Neural progenitor cell (in vitro differentiated cells): Measurements from ENCODE around the gene MIGA1.

Source experiments
- EZH2phosphoT487 ChIP-seq: fragments of 200-600 bp; sonication (generic); IDR thresholded peaks from 2 replicates; pipeline ENCODE4 v1.6.1; 2017; ENCODE audit warnings: antibody characterized with exemption
- TF ChIP-seq, protein P1 (sequence below): fragments of 200-600 bp; sonication (generic); IDR thresholded peaks from 2 replicates; pipeline ENCODE4 v1.5.1; 2017; ENCODE audit warnings: antibody characterized with exemption, mild to moderate bottlenecking

- TF ChIP-seq, protein P1, sequence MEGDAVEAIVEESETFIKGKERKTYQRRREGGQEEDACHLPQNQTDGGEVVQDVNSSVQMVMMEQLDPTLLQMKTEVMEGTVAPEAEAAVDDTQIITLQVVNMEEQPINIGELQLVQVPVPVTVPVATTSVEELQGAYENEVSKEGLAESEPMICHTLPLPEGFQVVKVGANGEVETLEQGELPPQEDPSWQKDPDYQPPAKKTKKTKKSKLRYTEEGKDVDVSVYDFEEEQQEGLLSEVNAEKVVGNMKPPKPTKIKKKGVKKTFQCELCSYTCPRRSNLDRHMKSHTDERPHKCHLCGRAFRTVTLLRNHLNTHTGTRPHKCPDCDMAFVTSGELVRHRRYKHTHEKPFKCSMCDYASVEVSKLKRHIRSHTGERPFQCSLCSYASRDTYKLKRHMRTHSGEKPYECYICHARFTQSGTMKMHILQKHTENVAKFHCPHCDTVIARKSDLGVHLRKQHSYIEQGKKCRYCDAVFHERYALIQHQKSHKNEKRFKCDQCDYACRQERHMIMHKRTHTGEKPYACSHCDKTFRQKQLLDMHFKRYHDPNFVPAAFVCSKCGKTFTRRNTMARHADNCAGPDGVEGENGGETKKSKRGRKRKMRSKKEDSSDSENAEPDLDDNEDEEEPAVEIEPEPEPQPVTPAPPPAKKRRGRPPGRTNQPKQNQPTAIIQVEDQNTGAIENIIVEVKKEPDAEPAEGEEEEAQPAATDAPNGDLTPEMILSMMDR: no peak
- TF ChIP-seq EZH2phosphoT487: no peak
Observed at GRCh38 chr1:77802026-77802425, 22.6 kb downstream of the MIGA1 start.
